ENCODE data around the gene DENND5B. TPM values are rescaled to one million over a fixed set of nuclear protein-coding genes. Genes with fewer than 3 reads are reported as not detected.
A peak's percentile ranks its signal among the peaks of the same experiment; 100 is the strongest.

DENND5B gene
- total RNA-seq (2021): 12.7 to 15.2 TPM (median 13.8 TPM) in 3 replicates
- Bru-seq, nascent RNA: percentile 65 among the genes with signal in this experiment
- long read RNA-seq, experiment 1, full-length matches to known transcripts: 2 of 50 reads
- long read RNA-seq, experiment 1, partial matches to known transcripts: 26 of 50 reads
- long read RNA-seq, experiment 1, other reads (novel, unspliced or antisense): 22 of 50 reads
- long read RNA-seq, experiment 2, full-length matches to known transcripts: 1 of 9 reads
- long read RNA-seq, experiment 2, partial matches to known transcripts: 2 of 9 reads
- long read RNA-seq, experiment 2, other reads (novel, unspliced or antisense): 6 of 9 reads
- long read RNA-seq, experiment 3: 0 reads

- peak; percentile 61 for ATAC-seq
- TF ChIP-seq ZNF219 (CRISPR knock-in tag; IDR thresholded peaks at IDR 0.05; ENCODE audit: borderline replicate concordance) (no peak), TCF7 (CRISPR knock-in tag; IDR thresholded peaks at IDR 0.05; ENCODE audit: low read depth) (no peak), ATF6 (CRISPR knock-in tag; IDR thresholded peaks at IDR 0.05) (no peak), CBFB (CRISPR knock-in tag; IDR thresholded peaks at IDR 0.05; ENCODE audit: low read depth) (no peak), SP1 (CRISPR knock-in tag; conservative IDR thresholded peaks at IDR 0.05) (peak; percentile 54), USF1 (CRISPR knock-in tag; IDR thresholded peaks at IDR 0.05) (no peak), FOXP1 (CRISPR knock-in tag; IDR thresholded peaks at IDR 0.05; ENCODE audit: borderline replicate concordance) (peak; percentile 26; the same call in 1 of the 2 replicates), FOXP4 (CRISPR knock-in tag; IDR thresholded peaks at IDR 0.05) (0 out of 2 replicates have a peak, but pooled peaks have one; percentile 23), FOXJ3 (CRISPR knock-in tag; IDR thresholded peaks at IDR 0.05; ENCODE audit: borderline replicate concordance) (no peak), ZSCAN18 (CRISPR knock-in tag; IDR thresholded peaks at IDR 0.05) (no peak), ZNF532 (CRISPR knock-in tag; IDR thresholded peaks at IDR 0.05; ENCODE audit: borderline replicate concordance) (no peak), HMGA2 (CRISPR knock-in tag; IDR thresholded peaks at IDR 0.05) (no peak), ARID4B (CRISPR knock-in tag; IDR thresholded peaks at IDR 0.05; ENCODE audit: borderline replicate concordance) (peak; percentile 50; the same call in 1 of the 2 replicates), E2F4 (CRISPR knock-in tag; IDR thresholded peaks at IDR 0.05; ENCODE audit: borderline replicate concordance, low read depth) (no peak), ZNF232 (CRISPR knock-in tag; IDR thresholded peaks at IDR 0.05) (no peak), ZNF138 (CRISPR knock-in tag; conservative IDR thresholded peaks at IDR 0.05) (no peak), OVOL2 (CRISPR knock-in tag; IDR thresholded peaks at IDR 0.05; ENCODE audit: borderline replicate concordance) (no peak)
- Mint-ChIP-seq H3K4me1 (peaks cover 25% of the 10 kb centered on the region), H3K27ac (no peak within 1 kb of the TSS), H3K9me3 (no peaks in the 10 kb centered on the region), H3K27me3 (ENCODE audit: low read depth) (peaks cover 28% of the 10 kb centered on the region), H3K4me3 (peak within 1 kb of the TSS; percentile 82), H3K36me3 (no peaks in the 10 kb centered on the region)
- ChIA-PET POLR2A (interaction anchor here (0.6 to 1.7 kb wide), 6 partner anchors 9 to 264 kb away, joined by 3 to 7 read pairs (median 5); no protein-coding TSS in a partner anchor), CTCF (interaction anchor here (0.5 to 1.5 kb wide), 7 partner anchors 12 to 219 kb away, joined by 3 to 7 read pairs (median 5); no protein-coding TSS in a partner anchor)
- DNase-seq (ENCODE audit: low spot score): peak; percentile 67
Observed at GRCh38 chr12:31590642-31591379, at the start of gene DENND5B. Gene DENND5B (minus strand): TSS chr12:31591136. CDS start chr12:31590832, 304 bp downstream.
